A549 (cell line): ENCODE data around the gene PTX4. TPM values are rescaled to one million over a fixed set of nuclear protein-coding genes. Genes with fewer than 3 reads are reported as not detected.

Experiments used
- ATAC-seq, 2 experiments: fragments of 200-7000 bp in 1 of 2; fragments of >200 bp in 1 of 2; cut with Nextera tagmentation in 1 of 2; cut with Tn5 transposase in 1 of 2; 3 replicates each; pipeline versions ENCODE4 v1.8.0 to v1.9.1; 2018 to 2020; ENCODE audit warnings: mild to moderate bottlenecking in 1 of 2, moderate library complexity in 1 of 2
- CTCF ChIA-PET: fragments of 300-600 bp; sonication (Branson Sonifier 250); formaldehyde crosslinking; extraction: SDS; loops from one replicate; lab custom pipeline; 2021; ENCODE audit warnings: antibody characterized with exemption, inconsistent platforms; lab: Yijun Ruan, JAX
- POLR2A ChIA-PET: fragments of 350-600 bp; formaldehyde crosslinking; extraction: SDS; loops from one replicate; lab custom pipeline; 2021; ENCODE audit warnings: antibody characterized with exemption, inconsistent platforms; lab: Yijun Ruan, JAX
- DNase-seq, 2 experiments: peaks; one replicate each; pipeline versions ENCODE4 v3.0.0 to v3.0.0-alpha.2; 2011 to 2016; ENCODE audit warnings: low read depth in 1 of 2, low spot score in 1 of 2
- FAIRE-seq: peaks from 2 replicates; lab custom pipeline; 2011; peaks lifted over from hg19 to GRCh38; lab: Jason Lieb, UNC
- H3K27ac ChIP-seq, 2 experiments: fragments of >200 bp; sonication (Bioruptor Twin); formaldehyde crosslinking; 3 replicates each; pipeline ENCODE4 v1.5.1; 2016 to 2017
- H3K4me1 ChIP-seq: fragments of >200 bp; sonication (Bioruptor Twin); formaldehyde crosslinking; 3 replicates; pipeline ENCODE4 v1.6.1; 2016
- H3K4me2 ChIP-seq: fragments of >200 bp; sonication (Bioruptor Twin); formaldehyde crosslinking; 3 replicates; pipeline ENCODE4 v1.6.1; 2016
- H3K4me3 ChIP-seq: fragments of >200 bp; sonication (Bioruptor Twin); formaldehyde crosslinking; 3 replicates; pipeline ENCODE4 v1.5.1; 2016
- H3K9me3 ChIP-seq: fragments of >200 bp; sonication (Bioruptor Twin); formaldehyde crosslinking; 3 replicates; pipeline ENCODE4 v1.6.1; 2016
- CBX2 ChIP-seq: fragments of 200-600 bp; sonication (generic); IDR thresholded peaks from 2 replicates; pipeline ENCODE4 v1.6.1; 2016; ENCODE audit warnings: low read depth, mild to moderate bottlenecking, borderline replicate concordance
- CBX8 ChIP-seq: fragments of 200-600 bp; sonication (generic); IDR thresholded peaks from 2 replicates; pipeline ENCODE4 v1.6.1; 2016
- CEBPB ChIP-seq, 2 experiments: fragments of >200 bp in 1 of 2; sonication (Bioruptor Twin) in 1 of 2; formaldehyde crosslinking in 1 of 2; IDR thresholded peaks; 2 replicates each; pipeline ENCODE4 v1.6.1; 2012 to 2016
- CHD4 ChIP-seq: fragments of 200-600 bp; sonication (generic); IDR thresholded peaks from 2 replicates; pipeline ENCODE4 v1.6.1; 2016; ENCODE audit warnings: antibody characterized with exemption, mild to moderate bottlenecking, borderline replicate concordance
- FOSB ChIP-seq: fragments of 250-450 bp; sonication (Bioruptor Pico); IDR thresholded peaks from 2 replicates; pipeline ENCODE4 v1.5.0; 2020; ENCODE audit warnings: mild to moderate bottlenecking, moderate library complexity
- HDAC2 ChIP-seq: fragments of 200-600 bp; sonication (generic); IDR thresholded peaks from 2 replicates; pipeline ENCODE4 v1.6.1; 2016
- HOXA7 ChIP-seq: fragments of 250-450 bp; sonication (Bioruptor Pico); IDR thresholded peaks from 2 replicates; pipeline ENCODE4 v1.5.0; 2020; ENCODE audit warnings: mild to moderate bottlenecking, moderate library complexity
- HOXB13 ChIP-seq: fragments of 250-450 bp; sonication (Bioruptor Pico); IDR thresholded peaks from 2 replicates; pipeline ENCODE4 v1.5.0; 2020; ENCODE audit warnings: low read depth, mild to moderate bottlenecking, moderate library complexity
- HOXB5 ChIP-seq: fragments of 250-450 bp; sonication (Bioruptor Pico); IDR thresholded peaks from 2 replicates; pipeline ENCODE4 v1.5.0; 2020; ENCODE audit warnings: mild to moderate bottlenecking, moderate library complexity
- JUNB ChIP-seq: fragments of >200 bp; sonication (Bioruptor Twin); formaldehyde crosslinking; IDR thresholded peaks from 2 replicates; pipeline ENCODE4 v1.6.1; 2016
- MAFK ChIP-seq: fragments of 450-650 bp; IDR thresholded peaks from 2 replicates; pipeline ENCODE4 v1.6.1; 2014; ENCODE audit not compliant: partially characterized antibody
- MYC ChIP-seq: IDR thresholded peaks from 2 replicates; pipeline ENCODE4 v1.6.1; 2012; ENCODE audit warnings: mild to moderate bottlenecking, inconsistent platforms, low read length, improper control_type of control experiment, borderline replicate concordance
- PBX3 ChIP-seq: IDR thresholded peaks from 2 replicates; pipeline ENCODE4 v1.6.1; 2012
- RAD21 ChIP-seq, 2 experiments: fragments of >200 bp in 1 of 2; sonication (Bioruptor Twin) in 1 of 2; formaldehyde crosslinking in 1 of 2; IDR thresholded peaks in 1 of 2; conservative IDR thresholded peaks in 1 of 2; 2 replicates in 1 of 2; 3 replicates in 1 of 2; pipeline ENCODE4 v1.6.1; 2012 to 2018; ENCODE audit warnings: inconsistent platforms in 1 of 2
- RARB ChIP-seq: fragments of 250-450 bp; sonication (Bioruptor Pico); IDR thresholded peaks from 2 replicates; pipeline ENCODE4 v1.8.0; 2021; ENCODE audit warnings: mild to moderate bottlenecking, moderate library complexity
- RCOR1 ChIP-seq: fragments of 150-350 bp; IDR thresholded peaks from 2 replicates; pipeline ENCODE4 v1.6.1; 2014; ENCODE audit warnings: antibody characterized with exemption, low read length, low read depth
- TFCP2L1 ChIP-seq: fragments of 250-450 bp; sonication (Bioruptor Pico); IDR thresholded peaks from 2 replicates; pipeline ENCODE4 v1.5.0; 2021; ENCODE audit warnings: mild to moderate bottlenecking
- TP53 ChIP-seq: fragments of 250-450 bp; sonication (Bioruptor Pico); IDR thresholded peaks from 2 replicates; pipeline ENCODE4 v1.5.0; 2021; ENCODE audit warnings: mild to moderate bottlenecking, moderate library complexity
- ZC3H11A ChIP-seq: fragments of 450-650 bp; IDR thresholded peaks from 2 replicates; pipeline ENCODE4 v1.6.1; 2014; ENCODE audit warnings: antibody characterized with exemption, mild to moderate bottlenecking
- WGBS: methylation state at CpG from one replicate; pipeline ENCODE4 v1.1.6; 2017; ENCODE audit errors: missing lambda C conversion rate; 5-methylcytosine and 5-hydroxymethylcytosine counted together
- polyA plus RNA-seq, 4 experiments: library from polyadenylated mRNA; depleted of rRNA in 3 of 4; stranded (reverse); fragments of >200 nt; fragmentation: RNase III in 1 of 4; extraction: RNeasy Plus Mini Kit Qiagen cat#74134 plus additional on column Dnase treatment in 1 of 4; gene quantifications; 2 replicates in 3 of 4; 3 replicates in 1 of 4; pipeline ENCODE4 v1.2.3, GENCODE V29; 2011 to 2017
- TF ChIP-seq, protein P1 (sequence below): fragments of >200 bp; sonication (Bioruptor Twin); formaldehyde crosslinking; IDR thresholded peaks from 3 replicates; pipeline ENCODE4 v1.6.1; 2016
- TF ChIP-seq, protein P2 (sequence below): fragments of >200 bp; sonication (Bioruptor Twin); formaldehyde crosslinking; IDR thresholded peaks from 3 replicates; pipeline ENCODE4 v1.5.1; 2016
- TF ChIP-seq, protein P3 (sequence below): fragments of 250-450 bp; sonication (Bioruptor Pico); IDR thresholded peaks from 2 replicates; pipeline ENCODE4 v1.5.0; 2020; ENCODE audit warnings: low read depth, mild to moderate bottlenecking, moderate library complexity

PTX4 gene
- polyA plus RNA-seq, 2 of the 4 experiments (the other 2 are of a cell fraction): not detected

GRCh38 chr16:1458336-1458976 is 30.3 kb downstream of the PTX4 start (continued):
- TF ChIP-seq ZC3H11A (no peak), JUNB (no peak), PBX3 (no peak), HDAC2 (no peak), RCOR1 (no peak)

- DNase-seq (no peak), FAIRE-seq (no peak), ATAC-seq (no peak)
- TF ChIP-seq CEBPB (IDR thresholded peaks at IDR 0.05): no peak
- POLR2A ChIA-PET: no interaction called here
- H3K4me2 ChIP-seq: no peak overlapping the region
- WGBS: 92% methylated on average over 40 of the region's 42 CpGs
- H3K4me3 ChIP-seq: no peak overlapping the region
- no peaks in the 10 kb centered on the region for H3K9me3 ChIP-seq
- H3K27ac ChIP-seq: no peak overlapping the region
- CTCF ChIA-PET: no interaction called here
- H3K4me1 ChIP-seq: no peaks in the 10 kb centered on the region
These were observed 31.1 kb downstream of the PTX4 start for GRCh38 chr16:1457489-1458245.

- no peaks in the 10 kb centered on the region for H3K9me3 ChIP-seq
- CTCF ChIA-PET: no interaction called here
- H3K4me3 ChIP-seq: no peak overlapping the region
- DNase-seq (no peak), FAIRE-seq (no peak), ATAC-seq (no peak)
- H3K4me2 ChIP-seq: no peak overlapping the region
- POLR2A ChIA-PET: no interaction called here
- TF ChIP-seq, protein P1, sequence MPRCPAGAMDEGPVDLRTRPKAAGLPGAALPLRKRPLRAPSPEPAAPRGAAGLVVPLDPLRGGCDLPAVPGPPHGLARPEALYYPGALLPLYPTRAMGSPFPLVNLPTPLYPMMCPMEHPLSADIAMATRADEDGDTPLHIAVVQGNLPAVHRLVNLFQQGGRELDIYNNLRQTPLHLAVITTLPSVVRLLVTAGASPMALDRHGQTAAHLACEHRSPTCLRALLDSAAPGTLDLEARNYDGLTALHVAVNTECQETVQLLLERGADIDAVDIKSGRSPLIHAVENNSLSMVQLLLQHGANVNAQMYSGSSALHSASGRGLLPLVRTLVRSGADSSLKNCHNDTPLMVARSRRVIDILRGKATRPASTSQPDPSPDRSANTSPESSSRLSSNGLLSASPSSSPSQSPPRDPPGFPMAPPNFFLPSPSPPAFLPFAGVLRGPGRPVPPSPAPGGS: no peak
- TF ChIP-seq MYC: no peak
- TF ChIP-seq RCOR1: no peak
- no peak overlapping the region for H3K27ac ChIP-seq
- WGBS: 89% methylated on average over 13 of the region's 16 CpGs
- no peaks in the 10 kb centered on the region for H3K4me1 ChIP-seq
These were observed 31.8 kb downstream of the PTX4 start for GRCh38 chr16:1456951-1457350.

DNA sequence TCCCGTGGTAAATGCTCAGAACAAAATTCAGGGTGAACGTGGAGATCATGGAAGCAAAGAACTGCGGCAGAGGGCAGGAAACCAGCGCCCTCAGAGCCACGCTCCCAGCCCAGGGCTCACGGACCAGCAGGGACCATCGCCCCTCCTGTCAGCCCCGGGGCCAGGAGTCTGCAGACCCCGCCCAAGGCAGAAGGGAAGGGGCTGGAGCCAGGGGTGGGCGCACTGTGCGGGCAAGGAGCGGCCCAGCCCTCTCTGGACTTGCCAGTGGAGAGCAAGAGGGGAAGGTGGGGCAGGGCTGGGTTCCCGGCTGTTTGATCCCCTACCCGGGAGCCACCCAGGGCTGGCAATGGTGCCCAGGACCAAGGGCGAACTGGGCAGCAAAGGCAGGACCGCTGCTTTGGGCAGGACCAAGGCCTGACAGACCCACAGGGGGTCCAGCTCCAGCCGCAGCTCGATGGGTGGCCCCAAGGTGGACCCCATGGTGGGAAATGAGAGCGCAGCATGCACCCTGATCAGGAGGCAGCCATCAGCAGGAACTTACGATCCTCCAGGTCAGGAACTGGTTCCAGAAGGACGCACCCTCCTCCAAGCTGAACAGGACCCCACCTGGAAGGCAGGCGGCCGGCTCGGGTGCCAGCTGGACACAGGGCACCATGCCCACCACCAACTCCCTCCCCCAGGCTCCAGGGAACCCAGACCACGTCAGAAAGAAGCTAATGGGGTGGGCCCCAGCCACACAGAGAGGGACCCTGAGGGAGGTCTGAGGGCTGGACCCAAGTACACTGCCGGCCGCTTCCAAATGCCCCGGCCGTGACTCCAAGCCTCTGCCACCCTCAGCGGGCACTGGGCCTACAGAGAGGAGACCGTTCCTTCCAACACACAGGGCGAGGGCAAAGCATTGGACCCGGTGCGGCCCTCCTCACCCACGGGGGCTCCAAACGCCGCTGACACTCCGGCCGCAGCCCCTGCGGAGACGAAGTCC is 33.3 kb downstream of the PTX4 start:
- no peak overlapping the region for H3K4me3 ChIP-seq

More for the DNA sequence above, 33.3 kb downstream of the PTX4 start:
- no peak overlapping the region for H3K27ac ChIP-seq
- no peaks in the 10 kb centered on the region for H3K9me3 ChIP-seq
- TF ChIP-seq TP53 (CRISPR knock-in tag) (no peak), FOSB (CRISPR knock-in tag) (no peak), HOXB5 (CRISPR knock-in tag) (no peak), JUNB (no peak), HDAC2 (no peak), HOXA7 (CRISPR knock-in tag) (no peak), TFCP2L1 (CRISPR knock-in tag) (no peak), CHD4 (no peak), CBX8 (no peak), HOXB13 (CRISPR knock-in tag) (no peak), RAD21 (conservative IDR thresholded peaks at IDR 0.05 in 1 of 2, IDR thresholded peaks at IDR 0.05 in 1 of 2) (no peak), RARB (no peak), MAFK (no peak), CBX2 (no peak)
- TF ChIP-seq, protein P2, sequence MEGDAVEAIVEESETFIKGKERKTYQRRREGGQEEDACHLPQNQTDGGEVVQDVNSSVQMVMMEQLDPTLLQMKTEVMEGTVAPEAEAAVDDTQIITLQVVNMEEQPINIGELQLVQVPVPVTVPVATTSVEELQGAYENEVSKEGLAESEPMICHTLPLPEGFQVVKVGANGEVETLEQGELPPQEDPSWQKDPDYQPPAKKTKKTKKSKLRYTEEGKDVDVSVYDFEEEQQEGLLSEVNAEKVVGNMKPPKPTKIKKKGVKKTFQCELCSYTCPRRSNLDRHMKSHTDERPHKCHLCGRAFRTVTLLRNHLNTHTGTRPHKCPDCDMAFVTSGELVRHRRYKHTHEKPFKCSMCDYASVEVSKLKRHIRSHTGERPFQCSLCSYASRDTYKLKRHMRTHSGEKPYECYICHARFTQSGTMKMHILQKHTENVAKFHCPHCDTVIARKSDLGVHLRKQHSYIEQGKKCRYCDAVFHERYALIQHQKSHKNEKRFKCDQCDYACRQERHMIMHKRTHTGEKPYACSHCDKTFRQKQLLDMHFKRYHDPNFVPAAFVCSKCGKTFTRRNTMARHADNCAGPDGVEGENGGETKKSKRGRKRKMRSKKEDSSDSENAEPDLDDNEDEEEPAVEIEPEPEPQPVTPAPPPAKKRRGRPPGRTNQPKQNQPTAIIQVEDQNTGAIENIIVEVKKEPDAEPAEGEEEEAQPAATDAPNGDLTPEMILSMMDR: no peak
- TF ChIP-seq, protein P3, sequence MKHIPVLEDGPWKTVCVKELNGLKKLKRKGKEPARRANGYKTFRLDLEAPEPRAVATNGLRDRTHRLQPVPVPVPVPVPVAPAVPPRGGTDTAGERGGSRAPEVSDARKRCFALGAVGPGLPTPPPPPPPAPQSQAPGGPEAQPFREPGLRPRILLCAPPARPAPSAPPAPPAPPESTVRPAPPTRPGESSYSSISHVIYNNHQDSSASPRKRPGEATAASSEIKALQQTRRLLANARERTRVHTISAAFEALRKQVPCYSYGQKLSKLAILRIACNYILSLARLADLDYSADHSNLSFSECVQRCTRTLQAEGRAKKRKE (CRISPR knock-in tag): no peak
- TF ChIP-seq, all 56 proteins: peak for 0
- FAIRE-seq (no peak), ATAC-seq (no peak), DNase-seq (no peak)
- POLR2A ChIA-PET: no interaction called here
- CTCF ChIA-PET: interaction anchor here (0.8 to 1.7 kb wide), 4 partner anchors 12 to 27 kb away, joined by 3 to 5 read pairs (median 4); partner anchors contain the start of gene CCDC154
- Histone ChIP-seq H3K4me1 (no peaks in the 10 kb centered on the region), H3K4me2 (no peak overlapping the region)
- WGBS: 93% methylated on average over 32 of the region's 41 CpGs
